B cell (primary cell): ENCODE results near the gene ICAM4. TPM values are rescaled to one million over a fixed set of nuclear protein-coding genes. Genes with fewer than 3 reads are reported as not detected.

Source experiments
- ATAC-seq: fragments of 200-7000 bp; cut with Tn5 transposase; one replicate; pipeline ENCODE4 v1.10.0; 2021; ENCODE audit warnings: low read depth, mild to moderate bottlenecking, moderate number of reproducible peaks, moderate library complexity
- CTCF ChIA-PET: fragments of 350-600 bp; sonication (Branson Sonifier 250); formaldehyde crosslinking; loops from one replicate; lab custom pipeline; 2021; ENCODE audit warnings: antibody characterized with exemption, inconsistent platforms; lab: Charles Lee
- POLR2A ChIA-PET: fragments of 350-600 bp; sonication (Branson Sonifier 250); formaldehyde crosslinking; loops from one replicate; lab custom pipeline; 2021; ENCODE audit warnings: antibody characterized with exemption; lab: Charles Lee
- DNase-seq: peaks from one replicate; pipeline ENCODE4 v3.0.0; 2013
- H2AFZ ChIP-seq: 2 replicates; pipeline ENCODE4 v1.6.1; 2012; ENCODE audit warnings: mild to moderate bottlenecking, low read depth, low read length; ENCODE audit not compliant: insufficient read depth, poor library complexity, severe bottlenecking
- H3K27ac ChIP-seq, 2 donors: 1 replicate in 1 of 2; 2 replicates in 1 of 2; pipeline ENCODE4 v1.5.1; 2012 to 2013; ENCODE audit warnings: low read length in 2 of 2, mild to moderate bottlenecking in 2 of 2, moderate library complexity in 1 of 2
- H3K27me3 ChIP-seq, 4 experiments: fragments of 200-600 bp in 1 of 4; sonication (generic) in 1 of 4; replicated peaks in 1 of 4; 1 replicate in 2 of 4; 2 replicates in 2 of 4; pipeline versions ENCODE4 v1.6.1 to v1.7.0; 2013 to 2016; ENCODE audit warnings: low read length in 3 of 4, mild to moderate bottlenecking in 2 of 4, mixed read lengths in 1 of 4, moderate library complexity in 1 of 4; ENCODE audit not compliant: insufficient read depth in 4 of 4, control insufficient read depth in 3 of 4; ENCODE audit errors: control extremely low read depth in 1 of 4
- H3K36me3 ChIP-seq, 2 experiments: replicated peaks in 1 of 2; 1 replicate in 1 of 2; 2 replicates in 1 of 2; pipeline versions ENCODE4 v1.6.1 to v1.7.1; 2013; ENCODE audit warnings: low read length in 1 of 2; ENCODE audit not compliant: insufficient read depth in 2 of 2, control insufficient read depth in 1 of 2; ENCODE audit errors: control extremely low read depth in 1 of 2, extremely low read depth in 1 of 2
- H3K4me1 ChIP-seq, 2 donors: fragments of 200-600 bp in 1 of 2; sonication (generic) in 1 of 2; 1 replicate in 1 of 2; 2 replicates in 1 of 2; pipeline versions ENCODE4 v1.5.1 to v1.6.1; 2013 to 2017; ENCODE audit warnings: low read length in 2 of 2; ENCODE audit not compliant: control insufficient read depth in 2 of 2, insufficient read depth in 2 of 2
- H3K4me2 ChIP-seq: replicated peaks from 2 replicates; pipeline ENCODE3; 2012; ENCODE audit warnings: mild to moderate bottlenecking, low read depth, low read length; ENCODE audit not compliant: poor library complexity, severe bottlenecking
- H3K4me3 ChIP-seq, 5 experiments: fragments of 200-600 bp in 1 of 5; sonication (generic) in 1 of 5; 1 replicate in 3 of 5; 2 replicates in 2 of 5; pipeline versions ENCODE4 v1.5.1 to v1.7.0; 2011 to 2016; ENCODE audit warnings: low read length in 4 of 5, mild to moderate bottlenecking in 4 of 5, low read depth in 2 of 5, control low read depth in 1 of 5, moderate library complexity in 1 of 5; ENCODE audit not compliant: insufficient read depth in 1 of 5; ENCODE audit errors: control extremely low read depth in 1 of 5, extremely low read depth in 1 of 5
- H3K79me2 ChIP-seq: fragments of 200-600 bp; sonication (generic); one replicate; pipeline ENCODE4 v1.6.0; 2016; ENCODE audit warnings: low read length; ENCODE audit not compliant: control insufficient read depth, insufficient read depth
- H3K9ac ChIP-seq: fragments of 200-600 bp; sonication (generic); 2 replicates; pipeline ENCODE4 v1.6.1; 2017; ENCODE audit warnings: mild to moderate bottlenecking, low read length, moderate library complexity
- H3K9me3 ChIP-seq, 3 donors: one replicate each; pipeline versions ENCODE4 v1.6.1 to v1.7.1; 2013; ENCODE audit warnings: low read length in 2 of 3; ENCODE audit not compliant: control insufficient read depth in 2 of 3, insufficient read depth in 1 of 3; ENCODE audit errors: control extremely low read depth in 1 of 3
- H4K20me1 ChIP-seq: 2 replicates; pipeline ENCODE4 v1.6.0; 2012; ENCODE audit warnings: mild to moderate bottlenecking, low read length; ENCODE audit not compliant: insufficient read depth, control insufficient read depth, poor library complexity, severe bottlenecking
- H3K27ac Mint-ChIP-seq: one replicate; pipeline ENCODE4 v1.8.0; 2021; ENCODE audit warnings: mixed read lengths
- H3K27me3 Mint-ChIP-seq: one replicate; pipeline ENCODE4 v1.8.0; 2021; ENCODE audit warnings: mixed read lengths
- H3K4me1 Mint-ChIP-seq: one replicate; pipeline ENCODE4 v1.8.0; 2021; ENCODE audit warnings: mixed read lengths
- H3K4me3 Mint-ChIP-seq: one replicate; pipeline ENCODE4 v1.8.0; 2021; ENCODE audit warnings: mixed read lengths
- H3K9me3 Mint-ChIP-seq: one replicate; pipeline ENCODE4 v1.8.0; 2022; ENCODE audit warnings: mixed read lengths; ENCODE audit not compliant: insufficient read depth
- EZH2 ChIP-seq: IDR thresholded peaks from 2 replicates; pipeline ENCODE4 v1.6.1; 2012; ENCODE audit warnings: borderline replicate concordance, low read depth, mild to moderate bottlenecking, moderate library complexity, low read length; ENCODE audit not compliant: insufficient read depth, poor library complexity, severe bottlenecking
- WGBS: methylation state at CpG from one replicate; pipeline ENCODE4 v1.1.5; 2013; ENCODE audit warnings: missing lambda C conversion rate; ENCODE audit not compliant: insufficient coverage; 5-methylcytosine and 5-hydroxymethylcytosine counted together
- intact Hi-C: fragments of 100-400 bp; cut with micrococcal nuclease; formaldehyde crosslinking; loops from one replicate; pipeline ENCODE4 v1.10.0; 2022
- polyA plus RNA-seq: library from polyadenylated mRNA; depleted of rRNA; stranded (reverse); fragments of >200 nt; gene quantifications from 2 replicates; pipeline ENCODE4 v1.2.3, GENCODE V29; 2012
- total RNA-seq, 2 donors: library from RNA; stranded (reverse); fragments of 120-200 nt in 1 of 2; gene quantifications; 1 replicate in 1 of 2; 2 replicates in 1 of 2; pipeline versions ENCODE4 v1.2.3 to v1.2.4, GENCODE V29; 2013 to 2022
- TF ChIP-seq, protein P1 (sequence below): fragments of 200-600 bp; IDR thresholded peaks from one replicate; pipeline ENCODE4 v1.8.0; 2022; ENCODE audit warnings: antibody characterized with exemption, mild to moderate bottlenecking

Gene ICAM4
- total and polyA plus RNA-seq, 2 donors (not counting 1 experiment from before 2014, with no cell fraction given), result 0.44 to 0.78 TPM

DNA sequence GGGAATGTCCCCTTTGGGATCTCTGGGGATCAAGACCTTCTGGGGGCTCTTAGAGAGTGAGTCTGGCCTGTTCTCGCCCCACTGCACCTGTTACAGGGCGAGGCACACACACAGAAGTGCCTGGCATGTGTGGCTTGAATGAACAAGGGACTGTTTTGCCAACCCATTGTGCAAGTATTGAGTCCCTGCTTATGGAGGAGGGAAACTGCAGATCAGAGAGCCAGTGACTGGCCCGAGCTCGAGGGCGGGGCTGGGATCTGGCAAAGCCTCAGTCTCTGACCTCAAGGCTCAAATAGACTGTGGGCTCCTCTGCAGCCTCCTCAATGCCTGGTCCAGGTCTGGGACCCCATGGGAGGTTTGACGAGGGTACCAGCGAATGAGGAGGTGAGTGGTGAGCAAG is 41.0 kb downstream of the ICAM4 start:
- Mint-ChIP-seq H3K4me1 (peaks cover 13% of the 10 kb centered on the region), H3K9me3 (no peaks in the 10 kb centered on the region), H3K4me3 (no peak overlapping the region), H3K27ac (no peak overlapping the region), H3K27me3 (no peaks in the 10 kb centered on the region)
- CTCF ChIA-PET, result no interaction called here
- H3K4me2 ChIP-seq, result no peak overlapping the region
- H3K79me2 ChIP-seq, result peaks cover 62% of the 10 kb centered on the region
- peaks cover 6 to 17% of the 10 kb centered on the region in 2 donors for H3K4me1 ChIP-seq
- H3K27me3 ChIP-seq, result no peaks in the 10 kb centered on the region
- intact Hi-C loops, result no loop called here
- no peak for TF ChIP-seq EZH2
- TF ChIP-seq, protein P1, sequence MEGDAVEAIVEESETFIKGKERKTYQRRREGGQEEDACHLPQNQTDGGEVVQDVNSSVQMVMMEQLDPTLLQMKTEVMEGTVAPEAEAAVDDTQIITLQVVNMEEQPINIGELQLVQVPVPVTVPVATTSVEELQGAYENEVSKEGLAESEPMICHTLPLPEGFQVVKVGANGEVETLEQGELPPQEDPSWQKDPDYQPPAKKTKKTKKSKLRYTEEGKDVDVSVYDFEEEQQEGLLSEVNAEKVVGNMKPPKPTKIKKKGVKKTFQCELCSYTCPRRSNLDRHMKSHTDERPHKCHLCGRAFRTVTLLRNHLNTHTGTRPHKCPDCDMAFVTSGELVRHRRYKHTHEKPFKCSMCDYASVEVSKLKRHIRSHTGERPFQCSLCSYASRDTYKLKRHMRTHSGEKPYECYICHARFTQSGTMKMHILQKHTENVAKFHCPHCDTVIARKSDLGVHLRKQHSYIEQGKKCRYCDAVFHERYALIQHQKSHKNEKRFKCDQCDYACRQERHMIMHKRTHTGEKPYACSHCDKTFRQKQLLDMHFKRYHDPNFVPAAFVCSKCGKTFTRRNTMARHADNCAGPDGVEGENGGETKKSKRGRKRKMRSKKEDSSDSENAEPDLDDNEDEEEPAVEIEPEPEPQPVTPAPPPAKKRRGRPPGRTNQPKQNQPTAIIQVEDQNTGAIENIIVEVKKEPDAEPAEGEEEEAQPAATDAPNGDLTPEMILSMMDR, result no peak
- POLR2A ChIA-PET, result no interaction called here
- H3K9me3 ChIP-seq, result no peaks in the 10 kb centered on the region
- H3K9ac ChIP-seq, result no peak overlapping the region
- no peak for ATAC-seq
- H2AFZ ChIP-seq, result no peak overlapping the region
- H3K4me3 ChIP-seq, result no peak overlapping the region
- WGBS, result 95% methylated on average over 7 of the region's 7 CpGs
- peaks cover 0 to 68% of the 10 kb centered on the region in 2 experiments for H3K36me3 ChIP-seq
- no peak overlapping the region for H3K27ac ChIP-seq
- no peak for DNase-seq
- H4K20me1 ChIP-seq, result peaks cover 82% of the 10 kb centered on the region

DNA sequence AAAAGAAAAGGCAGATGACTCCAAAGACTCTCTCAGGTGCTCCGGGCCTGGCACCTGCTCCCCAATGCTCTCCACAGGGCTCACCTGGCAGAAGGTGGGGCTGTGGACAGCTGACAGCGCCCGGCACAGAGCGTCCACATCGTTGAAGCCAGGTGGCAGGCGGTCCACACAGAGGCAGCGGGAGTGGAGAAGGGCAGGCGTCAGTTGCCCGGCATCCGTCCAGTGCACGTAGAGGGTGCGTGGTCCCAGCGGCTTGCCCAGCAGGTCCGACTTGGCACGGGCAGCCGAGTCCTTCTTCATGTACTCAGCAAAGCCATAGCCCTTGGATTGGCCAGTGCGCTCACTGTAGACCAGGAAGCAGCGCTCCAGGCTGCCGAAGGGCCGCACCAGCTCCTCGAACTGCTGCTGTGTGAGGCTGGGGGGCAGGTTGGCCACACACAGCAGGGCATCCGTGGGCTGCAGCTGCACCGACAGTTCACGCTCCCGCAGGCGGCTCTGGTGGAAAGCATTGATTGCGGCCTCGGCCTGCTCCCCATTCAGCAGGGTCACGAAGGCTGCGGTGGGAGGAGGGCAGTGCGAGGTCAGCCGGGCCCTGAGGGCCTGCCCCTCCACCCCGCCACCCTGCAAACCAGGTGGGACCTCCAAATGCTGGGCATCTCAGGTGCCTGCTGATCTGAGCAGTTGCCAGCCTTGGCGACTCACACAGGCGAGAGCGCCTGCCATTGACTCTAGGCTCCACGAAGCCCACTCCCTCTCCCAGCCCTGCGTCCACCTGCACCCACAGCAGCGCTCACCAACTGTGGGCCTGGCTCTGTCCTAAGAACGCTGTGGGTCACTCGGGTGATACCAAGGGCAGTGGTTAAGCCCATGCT is 42.0 kb downstream of the ICAM4 start:
- Histone ChIP-seq H3K27ac (no peak overlapping the region), H3K4me3 (no peak overlapping the region), H3K4me1 (peaks cover 8 to 15% of the 10 kb centered on the region in 2 donors), H3K79me2 (peaks cover 60% of the 10 kb centered on the region), H3K4me2 (no peak overlapping the region), H2AFZ (no peak overlapping the region), H3K36me3 (peaks cover 0 to 59% of the 10 kb centered on the region in 2 experiments), H3K9ac (no peak overlapping the region), H4K20me1 (peaks cover 75% of the 10 kb centered on the region), H3K27me3 (no peaks in the 10 kb centered on the region), H3K9me3 (peaks cover 0 to 3% (median 0%) of the 10 kb centered on the region in 3 donors)
- ATAC-seq (no peak), DNase-seq (peak; percentile 4)
- Mint-ChIP-seq H3K9me3 (no peaks in the 10 kb centered on the region), H3K4me3 (no peak overlapping the region), H3K27ac (no peak overlapping the region), H3K27me3 (no peaks in the 10 kb centered on the region), H3K4me1 (peaks cover 19% of the 10 kb centered on the region)
- intact Hi-C loops, result no loop called here
- POLR2A ChIA-PET, result no interaction called here
- CTCF ChIA-PET, result no interaction called here
- no peak for TF ChIP-seq EZH2
- TF ChIP-seq, protein P1, result no peak
- WGBS, result 98% methylated on average over 41 of the region's 41 CpGs
